Measurements from ENCODE around the gene NRSN2.

Gene NRSN2

GRCh38 chr20:400454-401275 is 53.8 kb downstream of the NRSN2 start:
- H3K27ac ChIP-seq = peak overlapping the region; percentile 96

GRCh38 chr20:401682-402495 is 55.0 kb downstream of the NRSN2 start:
- peak overlapping the region; percentile 96 for H3K27ac ChIP-seq

More at GRCh38 chr20:400454-401275, 53.8 kb downstream of the NRSN2 start:
- TF ChIP-seq ZFX (IDR thresholded peaks at IDR 0.05; ENCODE audit: borderline replicate concordance) = no peak
- TF ChIP-seq, protein P1, sequence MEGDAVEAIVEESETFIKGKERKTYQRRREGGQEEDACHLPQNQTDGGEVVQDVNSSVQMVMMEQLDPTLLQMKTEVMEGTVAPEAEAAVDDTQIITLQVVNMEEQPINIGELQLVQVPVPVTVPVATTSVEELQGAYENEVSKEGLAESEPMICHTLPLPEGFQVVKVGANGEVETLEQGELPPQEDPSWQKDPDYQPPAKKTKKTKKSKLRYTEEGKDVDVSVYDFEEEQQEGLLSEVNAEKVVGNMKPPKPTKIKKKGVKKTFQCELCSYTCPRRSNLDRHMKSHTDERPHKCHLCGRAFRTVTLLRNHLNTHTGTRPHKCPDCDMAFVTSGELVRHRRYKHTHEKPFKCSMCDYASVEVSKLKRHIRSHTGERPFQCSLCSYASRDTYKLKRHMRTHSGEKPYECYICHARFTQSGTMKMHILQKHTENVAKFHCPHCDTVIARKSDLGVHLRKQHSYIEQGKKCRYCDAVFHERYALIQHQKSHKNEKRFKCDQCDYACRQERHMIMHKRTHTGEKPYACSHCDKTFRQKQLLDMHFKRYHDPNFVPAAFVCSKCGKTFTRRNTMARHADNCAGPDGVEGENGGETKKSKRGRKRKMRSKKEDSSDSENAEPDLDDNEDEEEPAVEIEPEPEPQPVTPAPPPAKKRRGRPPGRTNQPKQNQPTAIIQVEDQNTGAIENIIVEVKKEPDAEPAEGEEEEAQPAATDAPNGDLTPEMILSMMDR (IDR thresholded peaks at IDR 0.05) = no peak

GRCh38 chr20:402496-402885 is 55.6 kb downstream of the NRSN2 start:
- H3K27ac ChIP-seq = peak overlapping the region; percentile 96
- no peak for TF ChIP-seq ZFX (IDR thresholded peaks at IDR 0.05; ENCODE audit: borderline replicate concordance)
- TF ChIP-seq, protein P1 (IDR thresholded peaks at IDR 0.05) = no peak

More at GRCh38 chr20:401682-402495, 55.0 kb downstream of the NRSN2 start:
- TF ChIP-seq ZFX (IDR thresholded peaks at IDR 0.05; ENCODE audit: borderline replicate concordance) = no peak

DNA sequence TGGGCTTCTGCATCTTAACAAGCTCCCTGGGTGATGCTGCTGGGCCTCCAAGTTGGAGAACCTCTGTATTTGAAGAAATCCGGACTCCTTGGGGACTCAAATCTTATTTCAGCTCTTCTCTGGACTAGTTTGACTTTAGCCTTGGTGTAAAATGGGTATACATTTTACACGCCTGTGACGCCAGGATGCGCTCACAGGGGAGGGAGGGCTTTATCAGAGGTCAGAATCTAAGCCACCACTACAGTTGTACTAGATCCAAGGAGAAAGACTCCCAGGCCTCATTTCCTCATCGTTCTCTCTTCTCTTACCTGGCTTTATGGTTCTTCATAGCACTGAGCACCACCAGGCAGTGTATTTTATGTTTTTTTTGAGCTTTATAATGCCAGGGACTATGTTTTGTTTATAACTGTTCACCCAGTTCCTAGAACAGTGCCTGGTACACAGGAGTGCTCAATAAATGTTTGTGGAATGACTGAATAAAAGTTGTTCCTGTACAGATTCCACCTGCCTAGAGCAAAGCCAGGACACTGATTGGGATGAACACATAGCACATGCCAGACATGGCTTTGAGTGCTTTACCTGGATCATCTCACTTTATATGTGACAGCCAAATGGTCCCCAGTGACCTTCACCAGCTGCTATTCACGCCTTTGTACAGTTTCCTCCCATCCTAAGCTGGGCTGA is 56.1 kb downstream of the NRSN2 start:
- TF ChIP-seq, protein P1 (IDR thresholded peaks at IDR 0.05) = no peak
- no peak for TF ChIP-seq ZFX (IDR thresholded peaks at IDR 0.05; ENCODE audit: borderline replicate concordance)
- peak overlapping the region; percentile 96 for H3K27ac ChIP-seq

GRCh38 chr20:403582-403957 is 56.7 kb downstream of the NRSN2 start:
- no peak for TF ChIP-seq ZFX (IDR thresholded peaks at IDR 0.05; ENCODE audit: borderline replicate concordance)
- TF ChIP-seq, protein P1 (IDR thresholded peaks at IDR 0.05) = no peak
- peak overlapping the region; percentile 96 for H3K27ac ChIP-seq

- H3K27ac ChIP-seq = peak overlapping the region; percentile 96; the same call in 1 of the 2 replicates
- no peak for TF ChIP-seq ZFX (IDR thresholded peaks at IDR 0.05; ENCODE audit: borderline replicate concordance)
- TF ChIP-seq, protein P1 (IDR thresholded peaks at IDR 0.05) = no peak
Observed at GRCh38 chr20:404088-404487, 57.2 kb downstream of the NRSN2 start.

All from 22Rv1 (cell line).